Body of pancreas (tissue), 4 donors: ENCODE results near the gene BRIP1. TPM values are rescaled to one million over a fixed set of nuclear protein-coding genes. Genes with fewer than 3 reads are reported as not detected.

Experiments
- ATAC-seq: fragments of 150-250 bp; one replicate; pipeline ENCODE4 v1.9.1; 2016
- DNase-seq, 4 donors: peaks; one replicate each; pipeline ENCODE4 v3.0.0-alpha.2; 2019
- H3K27ac ChIP-seq, 4 donors: fragments of 200-600 bp; sonication (generic); 1 replicate in 3 of 4; 2 replicates in 1 of 4; pipeline versions ENCODE4 v1.5.1 to v1.6.1; 2016 to 2019; ENCODE audit warnings: mild to moderate bottlenecking in 1 of 4, mixed read lengths in 1 of 4, moderate library complexity in 1 of 4
- H3K27me3 ChIP-seq, 2 donors: fragments of 200-600 bp; sonication (generic); one replicate each; pipeline ENCODE4 v1.6.0; 2016; ENCODE audit warnings: mild to moderate bottlenecking in 1 of 2
- H3K36me3 ChIP-seq, 2 donors: fragments of 200-600 bp; sonication (generic); replicated peaks in 1 of 2; 2 replicates each; pipeline ENCODE4 v1.5.1; 2016; ENCODE audit warnings: low read depth in 2 of 2; ENCODE audit not compliant: insufficient read depth in 1 of 2
- H3K4me1 ChIP-seq: fragments of 200-600 bp; sonication (generic); one replicate; pipeline ENCODE4 v1.6.0; 2016
- H3K4me3 ChIP-seq, 2 donors: fragments of 200-600 bp; sonication (generic); 1 replicate in 1 of 2; 2 replicates in 1 of 2; pipeline ENCODE4 v1.5.1; 2016 to 2019
- H3K9me3 ChIP-seq, 3 donors: fragments of 200-600 bp; sonication (generic); 1 replicate in 2 of 3; 2 replicates in 1 of 3; pipeline ENCODE4 v1.5.1; 2016
- CTCF ChIP-seq, 7 experiments: fragments of 450-650 bp in 4 of 7; fragments of 200-600 bp in 3 of 7; sonication (generic) in 3 of 7; IDR thresholded peaks; one replicate each; pipeline ENCODE4 v1.5.1; 2016 to 2019; ENCODE audit warnings: antibody characterized with exemption in 7 of 7
- POLR2A ChIP-seq, 3 donors: fragments of 450-650 bp; IDR thresholded peaks; one replicate each; pipeline ENCODE4 v1.6.1; 2016; ENCODE audit warnings: antibody characterized with exemption in 3 of 3, mild to moderate bottlenecking in 2 of 3
- WGBS, 2 donors: methylation state at CpG; one replicate each; pipeline ENCODE4 v1.1.5; 2017; 5-methylcytosine and 5-hydroxymethylcytosine counted together
- intact Hi-C: fragments of 100-400 bp; cut with DNase I; formaldehyde crosslinking; loops from one replicate; pipeline ENCODE4 v1.15.1; 2023
- total RNA-seq, 2 donors: library from RNA; depleted of rRNA; stranded (reverse); fragments of >200 nt; gene quantifications; one replicate each; pipeline ENCODE4 v1.1.0, GENCODE V29; 2016

Gene BRIP1
- total RNA-seq, 2 donors from 2014 or later = under 0.01 to 0.33 TPM

DNA sequence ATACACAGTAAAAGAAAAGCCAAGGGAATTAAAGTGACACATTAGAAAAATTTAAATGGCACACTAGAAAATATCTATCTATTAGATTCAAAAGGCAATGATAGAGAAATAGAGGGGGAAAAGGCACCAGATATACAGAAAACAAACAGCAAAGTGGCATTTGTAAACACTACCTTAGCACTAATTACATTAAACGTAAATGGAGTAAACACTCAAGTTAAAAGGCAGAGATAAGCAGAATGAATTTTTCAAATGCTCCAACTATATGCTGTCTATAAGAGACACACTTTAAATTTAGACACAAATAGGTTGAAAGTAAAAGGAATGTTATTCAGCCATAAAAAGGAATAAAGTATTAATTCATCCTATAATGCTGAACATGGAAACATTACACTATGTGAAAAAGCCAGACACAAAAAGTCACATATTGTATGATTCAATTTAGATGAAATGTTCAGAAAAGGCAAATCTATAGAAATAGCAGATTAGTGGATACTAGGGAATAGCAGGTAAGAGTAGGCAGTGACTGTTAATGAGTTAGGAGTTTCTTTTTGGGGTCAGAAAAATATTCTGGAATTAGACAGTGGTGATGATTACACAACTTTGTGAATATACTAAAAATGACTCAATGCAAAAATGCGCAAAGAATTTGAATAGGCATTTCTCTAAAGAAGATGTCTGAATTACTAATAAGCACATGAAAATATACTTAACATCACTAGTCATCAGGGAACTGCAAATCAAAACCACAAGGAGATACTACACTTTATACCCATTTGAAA lies 92.4 kb downstream of the BRIP1 start:
- 89 to 93% methylated on average over 2 of the region's 2 CpGs for WGBS, 2 donors
- Histone ChIP-seq H3K4me3 (no peak overlapping the region), H3K9me3 (peaks cover 0 to 8% (median 0%) of the 10 kb centered on the region in 3 donors), H3K27ac (no peak overlapping the region), H3K27me3 (no peaks in the 10 kb centered on the region), H3K36me3 (no peaks in the 10 kb centered on the region), H3K4me1 (no peaks in the 10 kb centered on the region)
- ATAC-seq (no peak), DNase-seq (no peak)
- intact Hi-C loops = no loop called here
- no peak for TF ChIP-seq POLR2A (IDR thresholded peaks at IDR 0.05)
- no peak for TF ChIP-seq CTCF (IDR thresholded peaks at IDR 0.05)

DNA sequence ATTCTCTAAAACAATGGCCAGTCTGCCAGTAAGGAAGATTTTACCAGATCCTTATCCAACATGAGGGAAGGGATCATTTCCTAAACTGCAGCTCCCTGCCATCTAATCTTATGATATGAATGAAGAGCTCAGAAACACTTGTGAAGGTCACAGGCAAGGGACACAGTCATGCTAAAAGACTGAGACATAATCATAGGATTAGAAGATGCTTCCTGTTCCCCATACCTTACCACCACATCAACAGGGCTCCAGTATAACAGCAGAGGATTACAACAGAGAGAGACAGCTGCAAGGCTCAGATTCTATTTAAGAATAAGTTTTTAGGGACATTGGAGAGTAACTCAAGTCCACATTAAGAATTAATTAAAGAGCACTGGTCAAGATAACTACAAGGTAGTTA lies 93.3 kb downstream of the BRIP1 start:
- no peak for ATAC-seq
- TF ChIP-seq CTCF (IDR thresholded peaks at IDR 0.05) (no peak), POLR2A (IDR thresholded peaks at IDR 0.05) (no peak)
- H3K27me3 ChIP-seq = no peaks in the 10 kb centered on the region
- H3K4me1 ChIP-seq = no peaks in the 10 kb centered on the region
- no peak for DNase-seq
- intact Hi-C loops = no loop called here
- H3K9me3 ChIP-seq = peaks cover 0 to 8% (median 0%) of the 10 kb centered on the region in 3 donors
- no peak overlapping the region for H3K4me3 ChIP-seq
- H3K36me3 ChIP-seq = no peaks in the 10 kb centered on the region
- no peak overlapping the region for H3K27ac ChIP-seq

GRCh38 chr17:61768405-61768804 lies 94.9 kb downstream of the BRIP1 start:
- Histone ChIP-seq H3K36me3 (no peaks in the 10 kb centered on the region), H3K4me3 (no peak overlapping the region), H3K27me3 (no peaks in the 10 kb centered on the region), H3K4me1 (no peaks in the 10 kb centered on the region), H3K27ac (no peak overlapping the region), H3K9me3 (peaks cover 0 to 8% (median 0%) of the 10 kb centered on the region in 3 donors)
- DNase-seq (no peak), ATAC-seq (no peak)
- intact Hi-C loops = no loop called here
- WGBS, 2 donors = 85 to 87% methylated on average over 3 of the region's 3 CpGs
- TF ChIP-seq POLR2A (IDR thresholded peaks at IDR 0.05) (no peak), CTCF (IDR thresholded peaks at IDR 0.05) (no peak)

DNA sequence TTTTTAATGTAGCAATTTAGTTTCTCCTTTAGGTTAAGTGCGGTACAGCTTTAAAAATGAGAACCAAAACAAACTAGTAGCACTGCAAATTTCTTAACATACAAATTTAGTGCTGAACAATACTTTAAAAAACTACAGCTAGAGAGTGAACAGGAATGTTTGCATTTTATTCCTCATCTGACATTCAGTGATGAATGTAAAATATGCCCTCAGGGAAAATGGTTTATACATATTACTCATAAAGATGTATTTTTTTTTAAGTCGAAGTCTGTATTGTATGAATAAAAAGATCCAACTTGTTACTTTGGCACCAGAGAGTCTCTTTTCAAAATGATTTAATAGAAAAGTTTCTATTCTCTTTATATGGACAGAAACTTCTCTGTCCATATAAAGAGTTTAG lies 96.8 kb downstream of the BRIP1 start:
- Histone ChIP-seq H3K9me3 (peaks cover 0 to 8% (median 0%) of the 10 kb centered on the region in 3 donors), H3K27me3 (no peaks in the 10 kb centered on the region), H3K4me1 (no peaks in the 10 kb centered on the region), H3K4me3 (no peak overlapping the region), H3K36me3 (no peaks in the 10 kb centered on the region), H3K27ac (no peak overlapping the region)
- 84 to 88% methylated on average over 2 of the region's 2 CpGs for WGBS, 2 donors
- ATAC-seq (no peak), DNase-seq (no peak)
- intact Hi-C loops = no loop called here
- no peak for TF ChIP-seq CTCF (IDR thresholded peaks at IDR 0.05)
- no peak for TF ChIP-seq POLR2A (IDR thresholded peaks at IDR 0.05)

DNA sequence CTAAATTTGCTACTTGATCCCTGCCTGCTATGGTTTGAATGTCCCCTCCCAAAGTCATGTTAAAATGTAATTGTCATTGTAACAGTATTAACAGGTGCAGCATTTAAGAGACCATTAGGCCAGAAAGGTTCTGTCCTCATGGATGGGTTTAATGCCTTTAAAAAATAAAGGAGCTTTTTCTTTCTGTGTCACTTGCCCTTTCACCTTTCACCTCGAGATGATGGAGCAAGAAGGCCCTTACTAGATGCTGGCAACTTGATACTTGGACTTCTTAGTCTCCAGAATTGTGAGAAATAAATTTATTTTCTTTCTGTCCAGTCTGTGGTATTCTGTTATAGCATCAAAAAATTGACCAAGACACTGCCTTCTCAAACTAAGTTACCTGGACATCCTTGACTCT lies 98.5 kb downstream of the BRIP1 start:
- Histone ChIP-seq H3K4me3 (no peak overlapping the region), H3K4me1 (no peaks in the 10 kb centered on the region), H3K27me3 (no peaks in the 10 kb centered on the region), H3K27ac (no peak overlapping the region), H3K9me3 (peaks cover 0 to 1% (median 0%) of the 10 kb centered on the region in 3 donors), H3K36me3 (no peaks in the 10 kb centered on the region)
- intact Hi-C loops = no loop called here
- DNase-seq = no peak
- ATAC-seq = no peak
- TF ChIP-seq CTCF (IDR thresholded peaks at IDR 0.05) = no peak
- no peak for TF ChIP-seq POLR2A (IDR thresholded peaks at IDR 0.05)
- WGBS, 2 donors = 87 to 100% methylated on average over 1 of the region's 1 CpG
